Suprapubic skin (tissue), 4 donors: ENCODE measurements around the gene KIF1C. TPM values are rescaled to one million over a fixed set of nuclear protein-coding genes. Genes with fewer than 3 reads are reported as not detected.
A peak's percentile ranks its signal among the peaks of the same experiment; 100 is the strongest.

Source experiments
- DNase-seq, 2 donors: peaks; one replicate each; pipeline ENCODE4 v3.0.0-alpha.2; 2019; ENCODE audit warnings: low spot score in 2 of 2
- H3K27ac ChIP-seq: fragments of 200-600 bp; sonication (generic); one replicate; pipeline ENCODE4 v1.5.1; 2019
- H3K27me3 ChIP-seq: fragments of 200-600 bp; sonication (generic); one replicate; pipeline ENCODE4 v1.5.1; 2019
- H3K36me3 ChIP-seq: fragments of 200-600 bp; sonication (generic); one replicate; pipeline ENCODE4 v1.5.1; 2019
- H3K4me1 ChIP-seq: fragments of 200-600 bp; sonication (generic); one replicate; pipeline ENCODE4 v1.5.1; 2019
- H3K4me3 ChIP-seq: fragments of 200-600 bp; sonication (generic); one replicate; pipeline ENCODE4 v1.5.1; 2019; ENCODE audit warnings: mild to moderate bottlenecking
- H3K9me3 ChIP-seq: fragments of 200-600 bp; sonication (generic); one replicate; pipeline ENCODE4 v1.5.1; 2019
- CTCF ChIP-seq, 2 donors: fragments of 200-600 bp in 1 of 2; fragments of 450-650 bp in 1 of 2; sonication (generic) in 1 of 2; IDR thresholded peaks; one replicate each; pipeline ENCODE4 v1.5.1; 2016 to 2019; ENCODE audit warnings: antibody characterized with exemption in 2 of 2, mild to moderate bottlenecking in 1 of 2, moderate library complexity in 1 of 2
- EP300 ChIP-seq: sonication (generic); formaldehyde crosslinking; IDR thresholded peaks from one replicate; pipeline ENCODE4 v1.6.1; 2017; ENCODE audit warnings: antibody characterized with exemption
- POLR2A ChIP-seq, 2 donors: fragments of 450-650 bp; IDR thresholded peaks; one replicate each; pipeline ENCODE4 v1.6.1; 2017; ENCODE audit warnings: antibody characterized with exemption in 2 of 2, mild to moderate bottlenecking in 2 of 2, moderate library complexity in 2 of 2
- POLR2AphosphoS5 ChIP-seq, 3 donors: sonication (generic); formaldehyde crosslinking; IDR thresholded peaks; one replicate each; pipeline ENCODE4 v1.6.1; 2017; ENCODE audit warnings: antibody characterized with exemption in 3 of 3
- WGBS: methylation state at CpG from one replicate; pipeline ENCODE4 v1.1.5; 2018; 5-methylcytosine and 5-hydroxymethylcytosine counted together
- total RNA-seq, 4 donors: library from RNA; depleted of rRNA; stranded (reverse); fragments of >200 nt; gene quantifications; one replicate each; pipeline ENCODE4 v1.1.0, GENCODE V29; 2016

KIF1C gene
- total RNA-seq, 4 donors from 2014 or later = 52.7 to 104 (median 97.8) TPM

GRCh38 chr17:4950746-4951204 is 47.0 kb upstream of the KIF1C start, which contains the start of gene ENO3:
Gene ENO3, plus strand, starts transcription at chr17:4951119. Its CDS starts 711 bp downstream, at chr17:4951830.
- 57% methylated on average over 7 of the region's 7 CpGs for WGBS
- no peaks in the 10 kb centered on the region for H3K27me3 ChIP-seq
- no peak for DNase-seq
- peak within 1 kb of the TSS; percentile 85 for H3K4me3 ChIP-seq
- H3K36me3 ChIP-seq = no peaks in the 10 kb centered on the region
- no peak for TF ChIP-seq POLR2AphosphoS5 (IDR thresholded peaks at IDR 0.05)
- TF ChIP-seq POLR2A (IDR thresholded peaks at IDR 0.05) = no peak
- TF ChIP-seq CTCF (IDR thresholded peaks at IDR 0.05) = no peak
- no peak for TF ChIP-seq EP300
- peak within 1 kb of the TSS; percentile 98 for H3K27ac ChIP-seq
- H3K4me1 ChIP-seq = peaks cover 43% of the 10 kb centered on the region
- H3K9me3 ChIP-seq = no peaks in the 10 kb centered on the region

GRCh38 chr17:4951486-4951885 is 46.3 kb upstream of the KIF1C start:
- Histone ChIP-seq H3K4me1 (peaks cover 35% of the 10 kb centered on the region), H3K4me3 (no peak overlapping the region), H3K9me3 (no peaks in the 10 kb centered on the region), H3K36me3 (no peaks in the 10 kb centered on the region), H3K27ac (no peak overlapping the region), H3K27me3 (no peaks in the 10 kb centered on the region)
- TF ChIP-seq POLR2A (IDR thresholded peaks at IDR 0.05) (no peak), EP300 (no peak), CTCF (IDR thresholded peaks at IDR 0.05) (no peak), POLR2AphosphoS5 (IDR thresholded peaks at IDR 0.05) (no peak)
- no peak for DNase-seq
- WGBS = 86% methylated on average over 3 of the region's 3 CpGs

- no peaks in the 10 kb centered on the region for H3K9me3 ChIP-seq
- WGBS = 47% methylated on average over 10 of the region's 14 CpGs
- H3K27me3 ChIP-seq = no peaks in the 10 kb centered on the region
- DNase-seq = no peak
- no peak for TF ChIP-seq POLR2AphosphoS5 (IDR thresholded peaks at IDR 0.05)
- TF ChIP-seq POLR2A (IDR thresholded peaks at IDR 0.05) = no peak
- TF ChIP-seq EP300 = no peak
- TF ChIP-seq CTCF (IDR thresholded peaks at IDR 0.05) = no peak
- H3K4me3 ChIP-seq = no peak overlapping the region
- no peaks in the 10 kb centered on the region for H3K36me3 ChIP-seq
- H3K4me1 ChIP-seq = peaks cover 24% of the 10 kb centered on the region
- H3K27ac ChIP-seq = no peak overlapping the region
These were observed 44.2 kb upstream of the KIF1C start for GRCh38 chr17:4953451-4953961.

GRCh38 chr17:4955091-4955490 is 42.7 kb upstream of the KIF1C start:
- WGBS = 100% methylated on average over 3 of the region's 8 CpGs
- peaks cover 13% of the 10 kb centered on the region for H3K36me3 ChIP-seq
- DNase-seq = no peak
- H3K27ac ChIP-seq = no peak overlapping the region
- no peaks in the 10 kb centered on the region for H3K27me3 ChIP-seq
- no peak for TF ChIP-seq EP300
- no peak for TF ChIP-seq POLR2A (IDR thresholded peaks at IDR 0.05)
- no peak for TF ChIP-seq CTCF (IDR thresholded peaks at IDR 0.05)
- no peak for TF ChIP-seq POLR2AphosphoS5 (IDR thresholded peaks at IDR 0.05)
- peaks cover 16% of the 10 kb centered on the region for H3K4me1 ChIP-seq
- no peaks in the 10 kb centered on the region for H3K9me3 ChIP-seq
- no peak overlapping the region for H3K4me3 ChIP-seq

GRCh38 chr17:4956493-4957061 is 41.2 kb upstream of the KIF1C start:
- Histone ChIP-seq H3K4me1 (peaks cover 6% of the 10 kb centered on the region), H3K9me3 (no peaks in the 10 kb centered on the region), H3K27me3 (no peaks in the 10 kb centered on the region), H3K36me3 (peaks cover 20% of the 10 kb centered on the region), H3K27ac (no peak overlapping the region), H3K4me3 (no peak overlapping the region)
- no peak for TF ChIP-seq POLR2AphosphoS5 (IDR thresholded peaks at IDR 0.05)
- no peak for TF ChIP-seq POLR2A (IDR thresholded peaks at IDR 0.05)
- TF ChIP-seq CTCF (IDR thresholded peaks at IDR 0.05) = no peak
- no peak for TF ChIP-seq EP300
- no peak for DNase-seq
- WGBS = 83% methylated on average over 10 of the region's 10 CpGs
